Inflammatory macrophage (primary cell): Measurements from ENCODE around the gene CACUL1.
"Not testable (repeated sequence)": the region's sequence is repeated elsewhere in the genome, so short reads cannot be mapped to it uniquely, and the experiment has no call there.

ENCODE experiments used
- DNase-seq, 2 donors: peaks; one replicate each; pipeline ENCODE4 v3.0.0-alpha.2; 2020 to 2022

CACUL1 gene

GRCh38 chr10:118682533-118682932, 72.2 kb downstream of the CACUL1 start:
- DNase-seq, result no peak

- DNase-seq, result no peak
These were observed 74.6 kb downstream of the CACUL1 start for GRCh38 chr10:118680197-118680596.

- DNase-seq, result no peak
These were observed 80.4 kb downstream of the CACUL1 start for GRCh38 chr10:118674226-118674919.

- no peak for DNase-seq
These were observed 81.7 kb downstream of the CACUL1 start for GRCh38 chr10:118672766-118673715.

- DNase-seq, result no peak
These were observed 82.6 kb downstream of the CACUL1 start for GRCh38 chr10:118672153-118672552.

GRCh38 chr10:118671221-118671620, 83.5 kb downstream of the CACUL1 start:
- DNase-seq, result not testable (repeated sequence)

GRCh38 chr10:118670472-118671124, 84.2 kb downstream of the CACUL1 start:
- no peak for DNase-seq

GRCh38 chr10:118669835-118670234, 84.9 kb downstream of the CACUL1 start:
- DNase-seq, result no peak

GRCh38 chr10:118669020-118669791, 85.6 kb downstream of the CACUL1 start:
- DNase-seq, result no peak

- DNase-seq, result no peak
These were observed 86.4 kb downstream of the CACUL1 start for GRCh38 chr10:118668228-118668952.

- no peak for DNase-seq
These were observed 87.0 kb downstream of the CACUL1 start for GRCh38 chr10:118667732-118668131.

GRCh38 chr10:118666350-118666749, 88.4 kb downstream of the CACUL1 start:
- DNase-seq, result no peak

- DNase-seq, result no peak
These were observed 90.4 kb downstream of the CACUL1 start for GRCh38 chr10:118664321-118664720.

GRCh38 chr10:118663176-118663575, 91.6 kb downstream of the CACUL1 start:
- no peak for DNase-seq

- DNase-seq, result no peak
These were observed 92.3 kb downstream of the CACUL1 start for GRCh38 chr10:118662228-118663035.

- no peak for DNase-seq
These were observed 96.0 kb downstream of the CACUL1 start for GRCh38 chr10:118658762-118659161.

- DNase-seq, result not testable (repeated sequence)
These were observed 96.6 kb downstream of the CACUL1 start for GRCh38 chr10:118658168-118658567.

GRCh38 chr10:118645294-118645693, 109.5 kb downstream of the CACUL1 start:
- DNase-seq, result not testable (repeated sequence)

GRCh38 chr10:118642228-118642627, 112.5 kb downstream of the CACUL1 start:
- DNase-seq, result no peak

GRCh38 chr10:118638680-118639079, 116.1 kb downstream of the CACUL1 start:
- DNase-seq, result no peak
